ENCODE measurements around the gene PSMD1. TPM values are rescaled to one million over a fixed set of nuclear protein-coding genes. Genes with fewer than 3 reads are reported as not detected.

The PSMD1 gene
- total and polyA plus RNA-seq, 2 of the 8 experiments (the other 6 are each of a cell fraction or from before 2014, with no cell fraction given): 179 to 272 TPM

- Histone ChIP-seq H2AK5ac (ENCODE audit: low read depth, low read length) (no peak within 1 kb of the TSS), H3K4me3 (ENCODE audit: extremely low read depth in 1 of 4, insufficient read depth in 2 of 4, low read depth in 3 of 4, low read length in 4 of 4) (peak within 1 kb of the TSS; percentile 33 to 71 (median 46)), H3K4me2 (ENCODE audit: insufficient read depth in 1 of 2, low read depth in 2 of 2, low read length in 2 of 2) (peak within 1 kb of the TSS; percentile 85 to 100), H4K91ac (replicated peaks; ENCODE audit: insufficient read length, low read length) (no peak within 1 kb of the TSS), H3K9me3 (ENCODE audit: insufficient read depth in 2 of 2, low read depth in 1 of 2, low read length in 1 of 2) (no peaks in the 10 kb centered on the region), H2BK5ac (ENCODE audit: low read depth, low read length) (no peak within 1 kb of the TSS), H2AFZ (ENCODE audit: low read length) (peak within 1 kb of the TSS; percentile 76; the same call in 1 of the 2 replicates), H3K4me1 (replicated peaks in 1 of 4; ENCODE audit: control insufficient read depth in 3 of 4, insufficient read depth in 4 of 4, low read length in 3 of 4) (peaks cover 0 to 6% (median under 1%) of the 10 kb centered on the region in 4 experiments; a peak in 4 of 7 replicates), H3K18ac (ENCODE audit: extremely low read depth, low read length) (no peak within 1 kb of the TSS), H3K23me2 (ENCODE audit: low read depth, low read length) (peaks cover 5% of the 10 kb centered on the region), H4K20me1 (replicated peaks in 1 of 2; ENCODE audit: control insufficient read depth in 1 of 2, insufficient read depth in 2 of 2, low read length in 2 of 2) (no peaks in the 10 kb centered on the region), H3K27ac (ENCODE audit: low read depth, low read length) (no peak within 1 kb of the TSS), H3K36me3 (ENCODE audit: control insufficient read depth in 2 of 4, insufficient read depth in 4 of 4, low read length in 3 of 4) (no peaks in the 10 kb centered on the region), H3K9ac (replicated peaks in 1 of 4; ENCODE audit: extremely low read depth in 1 of 4, low read depth in 3 of 4, low read length in 3 of 4) (peak within 1 kb of the TSS in 1 of 4 experiments; percentile 38; a peak in 1 of 7 replicates), H3K56ac (replicated peaks; ENCODE audit: insufficient read length, low read depth, low read length) (no peak within 1 kb of the TSS), H3K79me1 (ENCODE audit: low read depth, low read length) (no peaks in the 10 kb centered on the region), H4K5ac (ENCODE audit: insufficient read length, low read depth, low read length) (no peak within 1 kb of the TSS), H3K79me2 (ENCODE audit: control insufficient read depth in 1 of 2, insufficient read depth in 2 of 2, low read length in 2 of 2) (no peaks in the 10 kb centered on the region), H3K27me3 (replicated peaks in 1 of 4; ENCODE audit: control insufficient read depth in 3 of 4, extremely low read depth in 1 of 4, insufficient read depth in 3 of 4, low read length in 3 of 4) (peaks cover 24 to 36% (median 33%) of the 10 kb centered on the region in 4 experiments), H2BK15ac (ENCODE audit: low read length) (no peak within 1 kb of the TSS), H2BK20ac (ENCODE audit: low read length) (no peak within 1 kb of the TSS), H2BK120ac (replicated peaks; ENCODE audit: low read depth, low read length) (no peak within 1 kb of the TSS), H3K14ac (ENCODE audit: insufficient read length) (no peak within 1 kb of the TSS), H3K4ac (replicated peaks; ENCODE audit: insufficient read length, low read depth, low read length) (no peak within 1 kb of the TSS), H3K23ac (ENCODE audit: insufficient read length) (no peak within 1 kb of the TSS), H4K8ac (ENCODE audit: extremely low read depth, insufficient read depth, low read length) (no peak within 1 kb of the TSS; the same call in 1 of the 2 replicates), H2BK12ac (ENCODE audit: low read depth, low read length) (no peak within 1 kb of the TSS)
- POLR2A ChIA-PET (ENCODE audit: partially characterized antibody): interaction anchor here (1.3 kb wide), 1 partner anchor 22 kb away, joined by 3 read pairs; no protein-coding TSS in a partner anchor
- no peak for TF ChIP-seq SRF (IDR thresholded peaks at IDR 0.05; ENCODE audit: low read depth, low read length)
- TF ChIP-seq POLR2AphosphoS5 (IDR thresholded peaks at IDR 0.05; ENCODE audit: low read depth, low read length): no peak
- peak; percentile 17 for TF ChIP-seq SUZ12 (IDR thresholded peaks at IDR 0.05; ENCODE audit: low read length)
- TF ChIP-seq CHD1 (IDR thresholded peaks at IDR 0.05; ENCODE audit: low read depth, low read length): no peak
- no peak for TF ChIP-seq FOSL1 (IDR thresholded peaks at IDR 0.05; ENCODE audit: insufficient read depth, low read depth, low read length)
- peak; percentile 50 for TF ChIP-seq KDM4A (IDR thresholded peaks at IDR 0.05; ENCODE audit: low read depth, low read length, severe bottlenecking)
- no peak for TF ChIP-seq TAF1 (IDR thresholded peaks at IDR 0.05; ENCODE audit: low read depth, low read length)
- peak; percentile 1 for TF ChIP-seq ASH2L (IDR thresholded peaks at IDR 0.05; ENCODE audit: low read length)
- TF ChIP-seq RFX5 (IDR thresholded peaks at IDR 0.05; ENCODE audit: borderline replicate concordance, low read depth, low read length): no peak
- TF ChIP-seq RXRA (IDR thresholded peaks at IDR 0.05; ENCODE audit: insufficient read depth, low read depth, low read length): no peak
- no peak for TF ChIP-seq TCF12 (IDR thresholded peaks at IDR 0.05; ENCODE audit: low read depth, low read length)
- no peak for TF ChIP-seq CBX5 (IDR thresholded peaks at IDR 0.05; ENCODE audit: low read depth, low read length)
- CTCF ChIA-PET (ENCODE audit: partially characterized antibody): no interaction called here
- FAIRE-seq (no peak), DNase-seq (ENCODE audit: low read depth in 1 of 2, low spot score in 2 of 2) (peak in 1 of 2 experiments; percentile 58)
- WGBS, 2 experiments (ENCODE audit: extremely low coverage in 1 of 2, insufficient coverage in 1 of 2, insufficient read length in 1 of 2, insufficient replicate concordance in 2 of 2, low coverage in 1 of 2, low lambda C conversion rate in 2 of 2, missing lambda C conversion rate in 1 of 2): 8% methylated on average over 14 of the region's 61 CpGs; no CpG with 5 or more reads in 1 of the 2 experiments
Measured at GRCh38 chr2:231037202-231037730, 19.4 kb upstream of the PSMD1 start, which contains the start of gene C2orf72. Gene C2orf72, plus strand, starts transcription at chr2:231037523. Its CDS starts 43 bp downstream, at chr2:231037566.
